Stimulated activated CD4-positive, alpha-beta T cell treated with anti-CD3 and anti-CD28 coated beads, Interleukin-2, amount 100 ng/mL, for 48 hours (primary cell): ENCODE results near the gene FOXA2.
A peak's percentile ranks its signal among the peaks of the same experiment; 100 is the strongest.
"Not testable (repeated sequence)": the region's sequence is repeated elsewhere in the genome, so short reads cannot be mapped to it uniquely, and the experiment has no call there.

Experiments
- DNase-seq, 2 donors: peaks; one replicate each; pipeline ENCODE4 v3.0.0-alpha.2; 2020

Gene FOXA2

DNA sequence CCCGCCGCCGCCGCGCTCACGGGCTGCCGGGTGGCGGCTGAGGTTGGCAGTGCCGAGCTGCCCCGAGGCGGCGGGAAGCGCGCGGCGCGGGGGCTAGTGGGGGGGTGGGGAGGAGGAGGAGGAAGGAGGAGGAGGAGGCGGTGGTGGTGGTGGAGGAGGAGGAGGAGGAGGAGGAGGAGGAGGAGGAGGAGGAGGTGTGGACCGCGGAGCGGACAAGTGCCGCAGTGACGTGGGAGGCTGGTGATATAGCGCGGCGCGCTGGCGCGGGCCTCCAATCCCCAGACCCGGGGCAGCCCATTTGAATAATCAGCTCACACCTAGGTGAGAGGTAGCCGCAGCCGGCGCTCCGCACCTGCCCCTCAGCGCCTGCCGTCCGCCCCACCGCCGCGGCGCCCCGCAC, at the start of gene FOXA2:
Gene FOXA2 (minus strand): TSS at position 51 of the 400 bp plus-strand sequence. CDS start 294 bp downstream, outside the sequence.
- no peak for DNase-seq

DNA sequence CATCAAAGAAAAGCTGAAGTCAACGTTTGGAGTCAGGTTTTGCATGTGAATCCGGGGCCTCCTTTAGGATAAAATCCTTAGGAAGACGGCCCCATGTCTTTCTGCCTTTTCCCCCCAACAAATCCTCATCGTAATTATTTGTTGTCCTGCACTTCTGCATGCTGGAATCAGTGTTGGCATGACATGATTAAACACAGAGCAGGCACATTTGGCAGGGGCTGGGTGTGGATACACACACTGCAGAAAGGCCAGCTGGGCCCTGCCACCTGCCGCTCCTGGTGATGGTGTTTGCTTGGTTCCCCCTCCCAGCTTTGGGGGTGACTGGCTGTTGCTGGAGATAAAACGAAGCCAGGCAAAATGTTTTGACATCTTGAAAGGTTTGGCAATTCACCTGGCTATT, 46.3 kb upstream of the FOXA2 start:
- no peak for DNase-seq

DNA sequence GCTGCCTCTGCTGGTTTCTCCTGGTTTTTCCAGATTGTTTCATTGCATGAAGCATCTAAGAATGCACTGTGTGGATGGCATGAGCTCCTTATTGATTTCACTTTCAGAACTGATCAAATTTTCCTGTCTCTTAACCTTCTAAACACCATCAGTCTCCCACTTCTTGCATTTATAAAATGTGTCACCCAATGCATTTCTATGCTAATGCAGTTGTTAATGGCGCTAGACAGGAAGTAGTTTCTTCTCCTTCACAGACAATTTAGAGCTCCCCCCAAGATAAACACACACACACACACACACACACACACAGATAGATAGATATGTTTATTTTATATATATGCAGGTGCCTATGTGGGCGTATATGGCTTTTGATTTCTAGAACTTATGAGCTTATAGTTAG, 45.6 kb upstream of the FOXA2 start:
- no peak for DNase-seq

DNA sequence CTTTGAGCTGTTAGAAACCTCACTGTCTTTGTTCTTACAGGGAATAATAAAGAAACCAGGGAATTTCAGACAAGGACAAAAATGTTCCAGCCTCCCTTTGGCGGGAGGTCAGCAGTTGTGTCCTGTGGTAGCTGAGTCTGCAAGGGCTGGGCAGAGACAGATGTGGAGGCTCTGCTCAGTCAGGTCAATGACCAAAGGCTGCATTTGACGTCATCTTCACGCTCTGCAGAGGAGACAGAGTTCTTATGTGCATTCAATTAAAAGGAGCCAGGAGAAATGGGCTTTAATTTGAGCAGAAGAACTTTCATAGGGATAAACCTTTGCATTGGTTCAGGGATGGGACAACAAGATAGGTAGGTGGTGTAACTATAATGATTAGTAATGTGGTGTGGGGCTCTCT, 45.1 kb upstream of the FOXA2 start:
- DNase-seq, result no peak

DNA sequence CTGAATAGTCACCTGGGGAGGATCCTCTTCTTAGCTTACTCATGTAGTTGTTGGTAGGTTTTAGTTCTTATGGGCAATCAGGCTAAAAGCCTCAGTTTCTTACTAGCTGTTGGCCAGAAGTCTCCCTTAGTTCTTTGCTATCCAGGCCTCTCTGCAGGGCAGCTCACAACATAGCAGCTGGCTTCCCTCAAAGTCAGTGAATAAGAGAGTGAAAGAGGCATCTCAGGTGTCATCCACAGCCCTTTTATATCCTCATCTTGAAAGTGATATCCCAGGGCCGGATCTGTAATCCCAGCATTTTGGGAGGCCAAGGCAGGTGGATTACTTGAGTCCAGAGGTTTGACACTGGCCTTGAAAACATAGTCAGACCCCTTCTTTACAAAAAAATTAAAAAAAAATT, 42.1 kb upstream of the FOXA2 start:
- no peak for DNase-seq

DNA sequence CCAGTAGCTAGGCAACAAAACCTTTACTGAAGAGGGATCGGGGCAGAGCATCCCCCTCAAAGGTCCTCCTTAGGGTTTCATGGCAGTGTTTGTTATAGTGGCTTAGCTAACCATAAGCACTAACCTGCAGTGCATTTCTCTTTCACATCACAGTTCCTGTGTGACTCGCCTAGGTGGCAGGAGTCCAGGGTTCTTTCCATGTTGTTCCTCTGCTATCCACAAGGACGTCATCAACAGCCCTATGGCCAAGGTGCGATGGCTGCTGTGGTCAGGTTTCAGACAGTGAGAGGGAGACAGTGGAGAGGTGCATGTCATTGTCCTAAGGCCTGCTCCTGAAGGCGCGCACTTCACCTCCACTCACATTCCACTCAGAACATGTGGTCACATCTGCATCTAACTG, 38.8 kb upstream of the FOXA2 start:
- DNase-seq, result no peak

DNA sequence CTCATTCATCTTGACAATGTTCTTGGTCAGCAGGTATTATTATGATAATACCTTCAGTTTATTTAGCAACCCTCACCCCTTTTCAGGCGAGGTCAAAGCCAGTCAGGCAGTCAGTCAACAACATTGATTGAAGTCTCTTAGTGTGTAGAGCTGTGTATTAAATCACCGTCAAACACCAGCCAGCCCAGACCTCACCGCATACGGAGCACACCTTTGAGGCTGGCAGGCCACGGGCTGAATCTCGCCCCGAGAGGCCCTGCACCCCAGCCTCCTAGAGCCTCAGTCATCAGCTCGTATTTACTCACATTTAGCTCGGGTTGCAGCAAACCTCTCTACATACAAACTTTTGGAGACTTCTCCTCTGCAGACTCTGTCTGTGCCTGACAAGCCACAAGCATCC, 36.0 kb upstream of the FOXA2 start:
- DNase-seq, result no peak

DNA sequence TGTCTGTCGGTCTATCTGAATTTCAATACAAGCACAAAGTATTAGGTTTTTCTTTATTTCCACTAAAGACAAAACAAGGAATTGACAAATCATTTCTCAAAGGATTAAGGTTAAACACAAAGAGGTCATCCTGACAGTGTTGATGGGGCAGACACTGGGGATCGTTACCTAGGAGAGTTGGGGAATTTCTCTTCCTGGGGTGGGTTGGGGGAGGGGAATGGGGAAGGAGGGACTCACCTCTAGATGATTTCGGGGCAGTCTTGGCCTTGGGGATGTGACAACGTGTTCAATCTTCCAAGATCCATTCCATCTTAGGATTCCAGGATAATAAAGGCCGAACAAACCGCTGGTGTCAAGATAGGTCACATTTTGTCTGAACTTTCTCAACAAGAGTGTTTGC, 35.4 kb upstream of the FOXA2 start:
- DNase-seq, result no peak

DNA sequence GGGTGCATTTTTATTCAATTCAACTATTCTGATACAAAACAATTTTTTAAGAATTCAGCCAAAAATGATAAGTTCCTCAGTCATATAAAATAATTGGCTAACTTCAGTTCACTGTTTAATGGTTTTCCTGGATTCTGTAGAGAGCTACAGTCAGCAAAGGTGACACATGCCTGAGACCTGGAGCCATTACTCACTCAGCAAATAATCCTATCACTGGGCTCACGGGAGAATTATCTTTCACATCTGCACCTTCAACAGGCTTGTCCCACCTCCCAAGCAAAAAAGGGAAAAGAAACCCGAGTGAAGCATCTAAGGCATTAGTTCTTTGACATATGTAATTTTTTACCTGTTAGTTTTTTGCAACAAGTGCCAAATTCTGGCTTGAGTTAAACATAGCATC, 34.9 kb upstream of the FOXA2 start:
- no peak for DNase-seq

DNA sequence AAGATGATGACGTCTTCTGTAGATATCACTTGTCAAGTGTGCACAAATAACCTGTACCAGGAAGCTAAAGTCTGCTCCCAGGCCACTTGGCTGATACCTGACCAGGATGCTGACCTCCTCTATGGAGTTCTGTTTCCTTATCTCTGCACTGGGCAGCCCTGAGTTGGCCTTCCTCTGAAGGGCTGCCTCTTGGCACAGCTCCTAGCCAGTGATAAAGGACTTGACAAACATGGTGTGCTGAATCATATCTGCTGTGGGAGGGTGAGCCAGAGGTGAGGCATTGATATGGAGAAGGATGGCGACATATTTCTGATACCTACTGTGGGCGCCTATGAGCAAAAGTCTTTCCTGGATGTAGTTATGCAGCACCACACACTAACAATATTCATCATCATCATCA, 32.8 kb upstream of the FOXA2 start:
- no peak for DNase-seq

DNA sequence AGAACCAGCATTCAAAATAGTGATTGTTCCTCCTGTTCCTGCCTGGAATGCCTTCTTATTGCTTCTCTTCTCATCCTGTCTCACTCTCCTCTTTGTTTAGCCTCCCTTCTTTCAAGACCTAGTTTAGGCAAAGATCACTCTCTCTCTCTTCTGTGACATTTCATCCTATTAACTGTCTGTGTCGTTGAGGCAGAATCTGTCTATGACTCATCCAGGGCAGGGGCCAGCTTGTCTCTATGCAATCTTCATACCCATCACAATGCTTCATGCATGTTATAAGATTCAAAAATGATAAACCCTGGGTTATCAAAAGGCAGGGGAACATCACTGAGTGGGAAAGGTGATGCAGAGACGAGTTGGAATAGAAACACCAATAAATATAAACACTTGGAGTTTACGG, 32.2 kb upstream of the FOXA2 start:
- no peak for DNase-seq

DNA sequence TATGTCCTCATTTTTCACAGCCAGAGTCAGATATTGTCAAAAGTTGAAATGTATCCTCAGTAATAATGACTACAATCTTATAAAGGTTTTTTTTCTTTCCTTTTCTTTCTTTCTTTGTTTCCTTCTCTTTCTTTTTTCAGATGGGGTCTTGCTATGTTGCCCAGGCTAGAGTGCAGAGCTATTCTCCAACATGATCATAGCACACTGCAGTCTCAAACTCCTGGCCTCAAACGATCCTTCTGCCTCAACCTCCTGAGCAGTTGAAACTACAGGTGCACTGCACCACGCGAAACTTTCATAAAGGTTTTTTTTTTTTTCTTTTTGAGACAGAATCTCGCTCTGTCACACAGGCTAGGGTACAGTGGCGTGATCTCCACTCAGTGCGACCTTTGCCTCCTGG, 31.1 kb upstream of the FOXA2 start:
- no peak for DNase-seq

DNA sequence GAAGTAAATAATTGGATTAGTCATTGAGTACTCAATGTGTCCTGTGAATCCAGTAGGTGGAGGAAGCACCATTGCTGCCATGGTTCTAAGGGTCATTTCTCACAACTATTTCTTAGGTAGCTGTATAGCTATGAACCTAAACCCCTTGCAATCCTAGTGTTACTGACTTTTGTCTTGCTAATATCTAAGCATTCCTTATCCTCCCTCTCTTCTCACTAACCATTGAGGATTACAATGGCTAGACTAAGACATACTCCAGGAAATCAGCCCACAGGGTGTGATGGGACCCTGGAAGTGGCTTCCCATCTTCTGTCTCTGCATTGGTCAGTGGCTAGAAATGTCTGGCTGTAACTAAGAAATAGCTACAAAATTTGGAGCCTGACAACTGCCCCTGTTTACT, 27.3 kb upstream of the FOXA2 start:
- no peak for DNase-seq

DNA sequence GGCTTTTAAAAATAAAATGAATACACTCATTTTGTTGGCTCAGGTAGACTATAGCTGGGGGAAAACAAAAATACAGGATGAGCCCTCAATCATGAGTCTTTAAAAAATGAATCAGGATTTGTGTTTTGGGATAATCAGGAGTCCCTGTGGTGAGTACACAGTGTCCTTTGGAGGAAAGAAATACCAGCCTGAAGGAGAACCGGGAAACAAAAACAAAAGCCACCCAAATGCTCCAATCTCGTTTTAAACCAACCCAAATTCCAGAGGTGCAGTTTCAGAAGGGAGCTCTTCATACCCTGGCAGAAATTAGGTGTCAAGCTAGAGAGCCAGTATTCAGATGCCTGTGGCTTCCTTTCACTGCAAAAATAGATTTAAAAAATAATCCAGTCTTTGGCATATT, 23.3 kb upstream of the FOXA2 start:
- no peak for DNase-seq

DNA sequence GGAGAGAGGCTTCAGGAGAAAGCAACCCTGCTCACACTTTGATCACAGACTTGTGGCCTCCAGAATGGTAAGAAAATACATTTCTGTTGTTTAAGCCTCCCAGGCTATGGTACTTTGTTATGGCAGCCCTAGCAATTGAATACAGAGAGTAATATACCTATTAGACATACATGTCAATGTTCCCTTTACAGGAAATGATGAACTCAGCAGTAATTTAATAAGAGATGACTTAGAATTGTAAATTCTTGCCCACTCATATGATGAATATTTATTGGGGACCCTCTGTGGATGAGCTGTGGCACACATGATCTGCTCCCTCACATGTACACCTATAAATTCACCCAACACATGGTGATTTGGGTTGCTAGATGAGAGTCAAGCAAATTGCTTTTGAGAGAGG, 20.4 kb upstream of the FOXA2 start:
- DNase-seq, result no peak

DNA sequence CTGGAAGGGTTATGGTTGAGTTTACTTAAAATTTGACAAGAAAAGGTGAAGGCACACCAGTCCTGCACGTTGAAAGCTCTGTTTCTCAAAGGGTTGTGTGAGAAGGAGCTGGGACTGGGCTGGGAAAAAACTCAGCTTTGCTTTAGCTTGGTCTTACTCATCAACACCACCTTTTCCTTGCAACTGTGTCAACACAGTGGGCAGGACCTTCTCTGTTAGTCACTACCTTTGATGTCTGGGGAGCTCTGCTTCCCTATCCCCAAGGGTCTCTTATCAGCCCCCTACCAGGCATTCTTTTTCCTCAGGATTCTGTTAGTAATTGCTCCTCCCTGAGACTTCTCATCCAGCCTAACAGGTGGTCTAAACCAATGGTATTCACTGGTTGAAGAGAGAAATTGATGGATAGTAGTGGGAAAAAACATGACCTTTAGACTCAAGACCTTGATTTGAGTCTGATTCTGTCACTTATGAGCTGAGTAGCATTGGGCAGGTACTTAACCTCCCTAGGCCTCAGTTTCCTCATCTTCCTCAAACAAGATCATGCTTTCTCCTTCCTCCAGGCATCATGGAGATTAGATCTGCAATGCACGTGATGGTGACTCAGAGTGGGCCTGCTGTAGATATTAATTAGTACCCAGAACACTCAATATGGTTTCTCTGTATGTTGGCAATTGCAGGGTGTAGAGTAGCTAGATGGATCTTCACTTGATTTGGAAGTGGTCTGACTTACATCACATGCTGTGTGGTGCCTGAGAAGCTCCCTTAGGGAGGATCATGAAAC, 17.2 kb upstream of the FOXA2 start:
- DNase-seq, result no peak

DNA sequence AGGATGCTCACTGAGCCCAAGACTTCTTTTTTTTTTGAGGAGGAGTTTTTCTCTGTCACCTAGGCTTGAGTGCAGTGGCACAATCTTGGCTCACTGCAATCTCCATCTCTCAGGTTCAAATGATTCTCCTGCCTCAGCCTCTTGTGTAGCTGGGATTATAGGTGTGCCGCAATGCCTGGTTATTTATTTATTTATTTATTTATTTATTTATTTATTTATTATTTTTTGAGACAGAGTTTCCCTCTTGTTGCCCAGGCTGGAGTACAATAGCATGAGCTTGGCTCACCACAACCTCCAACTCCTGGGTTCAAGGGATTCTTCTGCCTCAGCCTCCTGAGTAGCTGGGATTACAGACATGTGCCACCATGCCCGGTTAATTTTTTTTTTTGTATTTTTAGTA, 14.9 kb upstream of the FOXA2 start:
- not testable (repeated sequence) for DNase-seq

DNA sequence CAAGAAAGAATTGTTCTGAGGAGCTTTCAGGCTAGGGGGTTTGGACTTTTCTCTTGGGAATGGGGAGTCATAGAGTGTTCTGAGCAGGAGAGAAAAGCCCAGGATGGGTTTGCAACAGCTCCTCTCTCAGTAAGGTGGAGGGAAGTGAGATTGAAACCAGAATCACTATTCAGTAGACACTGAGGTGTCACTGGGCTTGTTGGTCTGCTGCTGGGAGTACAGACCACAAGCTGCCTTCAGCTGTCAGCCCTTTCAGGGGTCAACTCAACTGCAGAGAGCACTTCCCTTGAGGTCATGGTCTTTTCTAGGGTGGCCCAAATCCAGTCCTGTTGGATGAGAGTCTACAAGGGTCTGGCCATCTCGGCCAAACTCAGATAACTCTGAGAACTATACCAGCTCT, 12.9 kb upstream of the FOXA2 start:
- no peak for DNase-seq

DNA sequence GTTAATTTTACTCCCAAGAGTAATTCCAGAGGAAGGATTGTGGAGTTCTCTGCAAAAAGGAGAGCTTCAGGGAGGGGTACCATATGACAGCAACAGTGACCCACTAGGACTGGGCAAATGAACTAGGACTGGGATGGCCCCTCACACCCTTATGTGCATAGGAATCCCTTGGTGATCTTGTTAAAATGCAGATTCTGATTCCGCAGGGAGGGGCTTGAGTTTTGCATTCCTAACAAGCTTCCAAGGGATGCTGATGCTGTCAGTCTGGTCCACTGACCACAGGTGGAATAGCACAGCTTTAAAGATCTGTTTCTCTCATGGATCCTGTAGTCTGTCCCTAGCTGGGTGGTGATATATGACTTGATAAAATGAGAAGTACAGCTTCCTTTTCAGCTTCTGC, 6.3 kb upstream of the FOXA2 start:
- DNase-seq, result no peak

DNA sequence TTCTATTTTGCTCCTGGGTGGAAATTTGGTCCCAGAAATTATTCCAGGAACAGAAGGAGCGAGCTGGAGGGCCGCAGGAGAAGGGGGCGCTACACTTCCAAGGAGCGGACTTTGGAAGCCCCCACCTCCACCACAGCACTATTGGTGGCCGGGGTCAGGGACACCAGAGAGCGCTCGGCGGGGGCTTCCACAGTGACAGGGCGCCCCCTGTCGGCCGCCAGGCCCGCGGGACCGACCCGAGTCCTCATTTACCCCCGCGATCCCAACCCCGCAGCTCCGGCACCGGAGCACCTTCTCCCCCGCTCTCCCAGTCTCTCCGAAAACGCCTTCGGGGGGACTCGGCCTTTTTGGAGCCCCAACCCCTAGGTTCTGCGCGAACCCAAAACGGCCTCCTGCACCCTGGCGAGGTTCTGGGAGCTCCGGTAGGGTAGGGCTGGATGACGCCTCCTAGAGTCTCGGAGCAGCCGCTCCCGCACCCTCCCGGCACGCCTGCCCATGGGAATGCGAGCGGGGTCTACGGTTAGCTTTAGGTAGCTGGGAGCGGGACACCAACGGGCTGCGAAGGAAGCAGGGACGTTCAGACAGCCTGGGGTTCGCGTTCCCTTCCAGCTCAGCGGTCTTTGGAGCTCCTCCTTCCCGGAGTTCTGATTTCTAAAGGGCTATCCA, 2.4 kb upstream of the FOXA2 start:
- DNase-seq, result peak in 1 of 2 donors; percentile 11

DNA sequence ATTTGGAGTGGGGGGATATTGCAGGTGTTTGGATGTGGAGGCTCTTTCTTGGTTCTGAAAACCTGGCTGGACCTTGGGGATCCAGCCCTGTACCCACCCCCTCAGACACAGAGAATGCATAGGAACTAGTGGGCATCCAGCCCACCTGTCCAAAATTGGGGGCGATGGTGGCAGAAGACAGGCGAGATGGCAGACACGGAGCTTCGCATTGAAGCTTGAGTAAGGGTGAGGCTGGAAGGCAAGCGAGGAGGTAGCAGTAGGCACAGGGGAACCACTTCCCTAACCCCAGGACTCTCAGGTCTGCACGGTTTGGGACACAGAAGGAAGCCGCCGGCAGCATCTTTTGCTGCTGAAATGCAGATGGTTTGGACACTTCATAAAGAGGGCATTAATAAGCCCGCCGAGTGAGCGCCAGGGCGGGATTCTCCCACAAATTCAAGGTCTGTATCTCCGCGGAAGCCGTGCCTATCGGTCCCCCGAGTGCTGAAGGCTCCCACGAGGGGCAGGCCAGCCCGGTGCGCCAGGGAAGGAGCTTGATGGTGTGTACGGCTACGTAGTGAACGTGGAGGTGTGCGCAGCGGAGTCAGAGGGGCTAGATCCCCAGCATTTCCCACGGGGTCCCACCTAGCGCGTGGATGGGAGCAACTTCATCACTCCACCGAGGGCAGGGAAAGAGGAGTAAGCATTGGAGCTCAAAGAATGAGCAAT, 1.6 kb upstream of the FOXA2 start:
- DNase-seq, result no peak

DNA sequence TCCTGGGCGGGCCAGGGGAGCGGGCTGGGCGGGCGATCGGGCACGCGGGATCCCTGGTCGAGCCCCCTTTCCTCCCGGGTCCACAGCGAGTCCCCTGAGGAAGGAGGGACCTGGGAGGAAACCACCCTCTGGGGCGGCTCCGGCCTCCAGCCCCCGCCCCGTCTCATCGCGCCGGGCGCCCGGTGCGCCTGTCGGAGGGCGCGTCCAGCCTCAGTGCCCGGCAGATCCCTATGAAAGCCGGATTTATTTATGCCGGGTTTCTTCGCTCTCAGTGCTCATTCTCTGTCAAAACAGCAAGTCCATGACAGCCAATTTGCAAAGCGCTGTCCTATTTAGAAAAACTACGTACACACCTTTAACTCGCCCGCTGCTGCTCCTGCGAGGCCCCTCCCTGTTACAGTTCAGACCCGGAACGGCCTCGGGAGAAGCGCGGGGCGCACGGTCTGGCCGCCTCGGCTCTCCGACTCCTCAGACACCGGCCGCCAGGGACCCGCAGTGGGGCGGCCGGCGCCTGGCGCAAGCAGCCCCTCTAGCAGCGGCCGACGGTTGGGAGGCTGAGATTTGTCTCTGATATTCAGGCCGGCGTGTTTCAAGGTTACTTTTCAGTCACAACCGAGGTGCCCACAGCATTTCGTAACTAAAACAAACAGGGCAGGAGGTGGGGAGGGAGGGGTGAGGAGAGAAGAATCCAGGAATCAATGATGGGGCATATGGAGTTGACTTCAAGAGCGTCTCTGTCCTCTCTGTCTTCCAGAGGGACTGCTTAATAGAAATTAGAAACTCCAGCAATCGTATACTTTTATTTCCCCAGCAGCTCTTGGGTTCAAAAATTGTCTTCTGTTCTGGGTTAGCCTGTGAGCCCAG, 782 bp upstream of the FOXA2 start:
- DNase-seq, result no peak
